Esophagus squamous epithelium (tissue), 5 donors: Measurements from ENCODE around the gene CCDC32. TPM values are rescaled to one million over a fixed set of nuclear protein-coding genes. Genes with fewer than 3 reads are reported as not detected.

Experiments
- DNase-seq: peaks from one replicate; lab custom pipeline; 2025; lab: John Stamatoyannopoulos, UW
- H3K27ac ChIP-seq, 4 donors: fragments of 200-600 bp; sonication (generic); one replicate each; pipeline ENCODE4 v1.5.1; 2016 to 2019; ENCODE audit warnings: mild to moderate bottlenecking in 1 of 4
- H3K27me3 ChIP-seq, 4 donors: fragments of 200-600 bp; sonication (generic); 1 replicate in 3 of 4; 2 replicates in 1 of 4; pipeline versions ENCODE4 v1.5.1 to v1.6.0; 2017 to 2021; ENCODE audit warnings: antibody characterized with exemption in 1 of 4
- H3K36me3 ChIP-seq, 3 donors: fragments of 200-600 bp; sonication (generic); one replicate each; pipeline ENCODE4 v1.5.1; 2016 to 2019
- H3K4me1 ChIP-seq, 3 donors: fragments of 200-600 bp; sonication (generic); one replicate each; pipeline ENCODE4 v1.5.1; 2017 to 2019
- H3K4me3 ChIP-seq, 4 donors: fragments of 200-600 bp; sonication (generic); 1 replicate in 3 of 4; 2 replicates in 1 of 4; pipeline ENCODE4 v1.5.1; 2016 to 2019; ENCODE audit warnings: mild to moderate bottlenecking in 2 of 4, moderate library complexity in 1 of 4
- H3K9me3 ChIP-seq, 3 donors: fragments of 200-600 bp; sonication (generic); one replicate each; pipeline ENCODE4 v1.5.1; 2016 to 2019
- CTCF ChIP-seq, 6 experiments: fragments of 450-650 bp in 4 of 6; fragments of 200-600 bp in 2 of 6; sonication (generic) in 2 of 6; IDR thresholded peaks; one replicate each; pipeline ENCODE4 v1.5.1; 2016 to 2019; ENCODE audit warnings: antibody characterized with exemption in 6 of 6, mild to moderate bottlenecking in 4 of 6, moderate library complexity in 4 of 6
- POLR2A ChIP-seq, 4 donors: fragments of 450-650 bp; IDR thresholded peaks; one replicate each; pipeline ENCODE4 v1.6.1; 2017; ENCODE audit warnings: antibody characterized with exemption in 4 of 4, mild to moderate bottlenecking in 4 of 4, moderate library complexity in 3 of 4
- WGBS, 2 donors: methylation state at CpG; one replicate each; pipeline ENCODE4 v1.1.5; 2018; 5-methylcytosine and 5-hydroxymethylcytosine counted together
- intact Hi-C: fragments of 100-400 bp; cut with DNase I; formaldehyde crosslinking; loops from one replicate; pipeline ENCODE4 v1.15.0; 2022
- total RNA-seq, 4 donors: library from RNA; depleted of rRNA; stranded (reverse); fragments of >200 nt; gene quantifications; one replicate each; pipeline ENCODE4 v1.1.0, GENCODE V29; 2016
- donor health status: DM: yes; HTN: yes; CAD: no.

The CCDC32 gene
- total RNA-seq, 4 donors from 2014 or later = 7.3 to 27.9 (median 15.8) TPM

GRCh38 chr15:40523611-40524010 lies 41.2 kb downstream of the CCDC32 start:
- intact Hi-C loops = no loop called here
- Histone ChIP-seq H3K36me3 (no peaks in the 10 kb centered on the region), H3K9me3 (no peaks in the 10 kb centered on the region), H3K27me3 (no peaks in the 10 kb centered on the region), H3K4me3 (no peak overlapping the region), H3K4me1 (no peaks in the 10 kb centered on the region), H3K27ac (no peak overlapping the region)
- TF ChIP-seq CTCF (IDR thresholded peaks at IDR 0.05) (no peak), POLR2A (IDR thresholded peaks at IDR 0.05) (no peak)
- no peak for DNase-seq

DNA sequence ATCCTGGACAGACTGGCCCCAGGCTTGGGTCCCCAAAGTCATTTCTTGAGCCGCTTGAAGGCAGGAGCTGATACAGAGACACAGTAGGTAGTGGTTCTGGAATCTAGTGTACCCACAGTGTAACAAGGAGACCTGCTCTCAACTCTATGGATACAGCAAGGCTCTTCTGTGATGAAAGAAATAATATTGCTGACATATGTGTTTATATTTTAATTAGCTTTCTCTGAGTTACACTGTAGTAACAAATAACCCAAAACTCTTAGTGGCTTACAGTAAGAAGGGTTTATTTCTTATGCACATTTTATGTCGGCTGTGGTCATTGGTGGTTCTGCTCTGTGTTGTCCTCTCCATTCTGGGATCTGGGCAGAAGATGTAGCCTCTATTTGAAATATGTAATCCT lies 48.5 kb downstream of the CCDC32 start:
- intact Hi-C loops = no loop called here
- Histone ChIP-seq H3K36me3 (no peaks in the 10 kb centered on the region), H3K9me3 (no peaks in the 10 kb centered on the region), H3K4me1 (peaks cover 5 to 19% (median 5%) of the 10 kb centered on the region in 3 donors), H3K27me3 (no peaks in the 10 kb centered on the region), H3K27ac (no peak overlapping the region), H3K4me3 (no peak overlapping the region)
- 85 to 86% methylated on average over 2 of the region's 2 CpGs for WGBS, 2 donors
- DNase-seq = no peak
- no peak for TF ChIP-seq CTCF (IDR thresholded peaks at IDR 0.05)
- no peak for TF ChIP-seq POLR2A (IDR thresholded peaks at IDR 0.05)

DNA sequence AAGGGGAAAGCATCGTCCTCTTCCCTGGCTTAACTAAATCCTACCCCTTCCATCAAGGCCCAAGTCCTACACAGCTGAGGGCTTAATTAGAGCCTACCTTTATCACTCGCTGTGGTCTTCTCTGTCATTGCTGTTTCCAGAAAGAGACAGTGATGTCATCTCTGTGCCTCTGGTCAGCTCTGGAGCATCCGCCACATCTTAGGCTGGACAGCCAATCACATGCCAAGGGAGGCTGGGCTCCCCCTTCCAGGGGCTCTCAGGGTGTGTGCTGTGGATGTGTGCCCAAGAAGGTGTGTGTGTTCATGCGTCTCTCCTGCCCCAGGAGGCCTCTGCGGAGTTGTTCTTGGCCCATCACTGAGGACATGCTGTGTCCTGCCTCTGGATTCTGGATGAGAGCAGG lies 51.2 kb downstream of the CCDC32 start:
- Histone ChIP-seq H3K9me3 (no peaks in the 10 kb centered on the region), H3K36me3 (no peaks in the 10 kb centered on the region), H3K4me1 (peaks cover 5 to 29% (median 7%) of the 10 kb centered on the region in 3 donors), H3K27me3 (peaks cover 0 to 6% (median 0%) of the 10 kb centered on the region in 4 donors), H3K4me3 (no peak overlapping the region), H3K27ac (no peak overlapping the region)
- DNase-seq = no peak
- 69 to 72% methylated on average over 3 to 5 of the region's 5 CpGs for WGBS, 2 donors
- intact Hi-C loops = no loop called here
- no peak for TF ChIP-seq CTCF (IDR thresholded peaks at IDR 0.05)
- TF ChIP-seq POLR2A (IDR thresholded peaks at IDR 0.05) = no peak

GRCh38 chr15:40512440-40512839 lies 52.4 kb downstream of the CCDC32 start:
- Histone ChIP-seq H3K27ac (no peak overlapping the region), H3K9me3 (no peaks in the 10 kb centered on the region), H3K4me3 (no peak overlapping the region), H3K4me1 (peaks cover 5 to 31% (median 8%) of the 10 kb centered on the region in 3 donors), H3K36me3 (no peaks in the 10 kb centered on the region), H3K27me3 (peaks cover 0 to 9% (median 0%) of the 10 kb centered on the region in 4 donors)
- no peak for TF ChIP-seq POLR2A (IDR thresholded peaks at IDR 0.05)
- TF ChIP-seq CTCF (IDR thresholded peaks at IDR 0.05) = no peak
- intact Hi-C loops = no loop called here
- 86 to 89% methylated on average over 2 of the region's 2 CpGs for WGBS, 2 donors
- no peak for DNase-seq

DNA sequence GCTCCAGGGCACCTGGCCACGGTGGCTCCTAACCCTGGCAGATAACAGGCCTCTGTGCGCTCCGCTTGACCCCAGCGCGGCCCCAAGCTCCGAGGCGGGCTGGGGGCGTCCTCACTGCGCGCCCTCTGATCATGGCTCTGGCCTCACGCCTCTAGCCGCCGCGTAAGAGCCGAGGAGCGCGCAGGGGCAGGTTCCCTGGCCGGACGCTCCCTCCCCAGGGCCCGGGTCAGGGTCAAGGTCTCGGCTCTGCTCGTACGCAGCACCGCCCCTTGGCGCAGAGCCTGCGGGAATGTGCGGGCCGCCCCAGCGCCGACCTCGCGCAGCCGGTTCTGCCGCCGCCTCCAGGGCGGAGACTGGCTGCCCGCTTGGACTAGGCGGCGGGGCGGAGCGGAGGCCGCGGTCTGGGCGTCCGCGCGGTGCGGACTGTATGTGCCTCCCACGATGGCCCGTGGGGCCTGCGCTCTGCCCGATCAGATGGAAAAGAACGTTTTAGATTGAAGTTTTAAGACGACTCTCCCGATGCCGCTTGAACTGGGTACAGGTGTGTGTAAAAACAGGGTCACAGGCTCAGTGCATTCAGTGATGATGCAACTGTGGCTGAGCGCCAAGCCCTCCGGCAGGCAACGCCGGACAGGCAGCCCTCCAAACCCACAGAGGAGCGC lies 53.2 kb downstream of the CCDC32 start:
- no peak for DNase-seq
- Histone ChIP-seq H3K4me1 (peaks cover 5 to 39% (median 16%) of the 10 kb centered on the region in 3 donors), H3K9me3 (no peaks in the 10 kb centered on the region), H3K27me3 (peaks cover 0 to 9% (median 0%) of the 10 kb centered on the region in 4 donors), H3K4me3 (peak overlapping the region; percentile 46 to 70 (median 64)), H3K27ac (peak overlapping the region; percentile 11 to 74 (median 66)), H3K36me3 (no peaks in the 10 kb centered on the region)
- intact Hi-C loops = no loop called here
- WGBS, 2 donors = 2 to 3% methylated on average over 6 to 11 of the region's 61 CpGs
- TF ChIP-seq CTCF (IDR thresholded peaks at IDR 0.05) = no peak
- no peak for TF ChIP-seq POLR2A (IDR thresholded peaks at IDR 0.05)
